Activated CD8-positive, alpha-beta T cell treated with anti-CD3 and anti-CD28 coated beads, Interleukin-2, amount 10 ng/mL, durations not matched to agents 7 days and 5 days (primary cell): ENCODE data around the gene GRIK5. TPM values are rescaled to one million over a fixed set of nuclear protein-coding genes. Genes with fewer than 3 reads are reported as not detected.

Experiments
- ATAC-seq: fragments of 150-1000 bp; cut with Tn5 transposase; one replicate; pipeline ENCODE4 v1.10.0; 2021; ENCODE audit warnings: moderate library complexity
- CTCF ChIA-PET: fragments of 350-600 bp; sonication (Branson Sonifier 250); formaldehyde crosslinking; loops from one replicate; lab custom pipeline; 2021; ENCODE audit warnings: antibody characterized with exemption; lab: Charles Lee
- POLR2A ChIA-PET: fragments of 350-600 bp; sonication (Branson Sonifier 250); formaldehyde crosslinking; loops from one replicate; lab custom pipeline; 2021; ENCODE audit warnings: antibody characterized with exemption; lab: Charles Lee
- DNase-seq: peaks from one replicate; pipeline ENCODE4 v3.0.0-alpha.2; 2020
- H3K27ac Mint-ChIP-seq: one replicate; pipeline ENCODE4 v1.8.0; 2021; ENCODE audit warnings: mild to moderate bottlenecking, mixed read lengths
- H3K27me3 Mint-ChIP-seq: one replicate; pipeline ENCODE4 v1.8.0; 2021; ENCODE audit warnings: low read depth, mixed read lengths
- H3K36me3 Mint-ChIP-seq: one replicate; pipeline ENCODE4 v1.8.0; 2021; ENCODE audit warnings: low read depth, mixed read lengths
- H3K4me1 Mint-ChIP-seq: one replicate; pipeline ENCODE4 v1.8.0; 2021; ENCODE audit warnings: low read depth, mixed read lengths
- H3K4me3 Mint-ChIP-seq: one replicate; pipeline ENCODE4 v1.8.0; 2021; ENCODE audit warnings: mild to moderate bottlenecking, mixed read lengths
- H3K9me3 Mint-ChIP-seq: one replicate; pipeline ENCODE4 v1.8.0; 2022; ENCODE audit warnings: mixed read lengths; ENCODE audit not compliant: insufficient read depth
- total RNA-seq, 2 experiments: library from RNA; stranded (reverse); gene quantifications; one replicate each; pipeline ENCODE4 v1.2.3, GENCODE V29; 2021

The GRIK5 gene
- total RNA-seq, 2 experiments from 2014 or later: 0.37 to 0.73 TPM

- peaks cover 32% of the 10 kb centered on the region for H3K4me1 Mint-ChIP-seq
Observed at GRCh38 chr19:42093926-42094325, 23.9 kb upstream of the GRIK5 start.

GRCh38 chr19:42093505-42093904 is 23.5 kb upstream of the GRIK5 start:
- POLR2A ChIA-PET: no interaction called here
- CTCF ChIA-PET: interaction anchor here (1.4 to 4.3 kb wide), 3 partner anchors 16 to 150 kb away, joined by 3 to 20 read pairs (median 3); no protein-coding TSS in a partner anchor

More at GRCh38 chr19:42093926-42094325, 23.9 kb upstream of the GRIK5 start:
- peaks cover 2% of the 10 kb centered on the region for H3K36me3 Mint-ChIP-seq
- ChIA-PET POLR2A (no interaction called here), CTCF (interaction anchor here (1.4 to 4.3 kb wide), 3 partner anchors 16 to 149 kb away, joined by 3 to 20 read pairs (median 3); no protein-coding TSS in a partner anchor)
- no peak overlapping the region for H3K27ac Mint-ChIP-seq
- H3K27me3 Mint-ChIP-seq: no peaks in the 10 kb centered on the region
- no peak for DNase-seq
- H3K9me3 Mint-ChIP-seq: no peaks in the 10 kb centered on the region
- H3K4me3 Mint-ChIP-seq: no peak overlapping the region
- no peak for ATAC-seq

GRCh38 chr19:42092350-42092749 is 22.3 kb upstream of the GRIK5 start:
- Mint-ChIP-seq H3K36me3 (peaks cover 2% of the 10 kb centered on the region), H3K9me3 (no peaks in the 10 kb centered on the region), H3K4me3 (no peak overlapping the region), H3K27me3 (no peaks in the 10 kb centered on the region), H3K4me1 (peaks cover 41% of the 10 kb centered on the region), H3K27ac (peak overlapping the region; percentile 70)
- POLR2A ChIA-PET: no interaction called here
- CTCF ChIA-PET: interaction anchor here (1.0 kb wide), 3 partner anchors 11 to 17 kb away, joined by 3 read pairs; partner anchors contain the start of gene ZNF574
- ATAC-seq (peak; percentile 75), DNase-seq (peak; percentile 71)

More at GRCh38 chr19:42093505-42093904, 23.5 kb upstream of the GRIK5 start:
- H3K4me3 Mint-ChIP-seq: no peak overlapping the region
- no peak for ATAC-seq
- H3K9me3 Mint-ChIP-seq: no peaks in the 10 kb centered on the region
- peaks cover 2% of the 10 kb centered on the region for H3K36me3 Mint-ChIP-seq
- peaks cover 37% of the 10 kb centered on the region for H3K4me1 Mint-ChIP-seq
- H3K27me3 Mint-ChIP-seq: no peaks in the 10 kb centered on the region
- H3K27ac Mint-ChIP-seq: no peak overlapping the region
- DNase-seq: no peak

GRCh38 chr19:42091742-42092141 is 21.7 kb upstream of the GRIK5 start:
- ChIA-PET CTCF (interaction anchor here (1.0 kb wide), 3 partner anchors 10 to 16 kb away, joined by 3 read pairs; partner anchors contain the start of gene ZNF574), POLR2A (no interaction called here)
- Mint-ChIP-seq H3K27ac (no peak overlapping the region), H3K4me1 (peaks cover 41% of the 10 kb centered on the region), H3K9me3 (no peaks in the 10 kb centered on the region), H3K27me3 (no peaks in the 10 kb centered on the region), H3K36me3 (peaks cover 2% of the 10 kb centered on the region), H3K4me3 (no peak overlapping the region)
- ATAC-seq (no peak), DNase-seq (no peak)

- H3K27me3 Mint-ChIP-seq: no peaks in the 10 kb centered on the region
- POLR2A ChIA-PET: no interaction called here
- peaks cover 41% of the 10 kb centered on the region for H3K4me1 Mint-ChIP-seq
- CTCF ChIA-PET: interaction anchor here (1.0 kb wide), 2 partner anchors 10 to 15 kb away, joined by 3 read pairs; partner anchors contain the start of gene ZNF574
- ATAC-seq (no peak), DNase-seq (no peak)
- no peaks in the 10 kb centered on the region for H3K9me3 Mint-ChIP-seq
- peak overlapping the region; percentile 65 for H3K27ac Mint-ChIP-seq
- H3K4me3 Mint-ChIP-seq: no peak overlapping the region
- H3K36me3 Mint-ChIP-seq: peaks cover 2% of the 10 kb centered on the region
Observed at GRCh38 chr19:42091300-42091699, 21.3 kb upstream of the GRIK5 start.

- no peaks in the 10 kb centered on the region for H3K9me3 Mint-ChIP-seq
- peak overlapping the region; percentile 65 for H3K27ac Mint-ChIP-seq
- ChIA-PET POLR2A (no interaction called here), CTCF (interaction anchor here (0.9 kb wide), 1 partner anchor 9 kb away, joined by 4 read pairs; no protein-coding TSS in a partner anchor)
- ATAC-seq: peak; percentile 52
- H3K4me1 Mint-ChIP-seq: peaks cover 41% of the 10 kb centered on the region
- peaks cover 2% of the 10 kb centered on the region for H3K36me3 Mint-ChIP-seq
- DNase-seq: peak; percentile 44
- H3K27me3 Mint-ChIP-seq: no peaks in the 10 kb centered on the region
- H3K4me3 Mint-ChIP-seq: peak overlapping the region; percentile 17
Observed at GRCh38 chr19:42090672-42091071, 20.7 kb upstream of the GRIK5 start.

- POLR2A ChIA-PET: no interaction called here
- peaks cover 41% of the 10 kb centered on the region for H3K4me1 Mint-ChIP-seq
- H3K27ac Mint-ChIP-seq: no peak overlapping the region
- H3K36me3 Mint-ChIP-seq: peaks cover 2% of the 10 kb centered on the region
- no peak for DNase-seq
- ATAC-seq: no peak
- H3K4me3 Mint-ChIP-seq: no peak overlapping the region
- H3K9me3 Mint-ChIP-seq: no peaks in the 10 kb centered on the region
- CTCF ChIA-PET: no interaction called here
- H3K27me3 Mint-ChIP-seq: no peaks in the 10 kb centered on the region
Observed at GRCh38 chr19:42089772-42090171, 19.8 kb upstream of the GRIK5 start.

GRCh38 chr19:42089191-42089750 is 19.3 kb upstream of the GRIK5 start:
- Mint-ChIP-seq H3K27ac (peak overlapping the region; percentile 61), H3K36me3 (peaks cover 2% of the 10 kb centered on the region), H3K4me3 (no peak overlapping the region), H3K9me3 (no peaks in the 10 kb centered on the region), H3K27me3 (no peaks in the 10 kb centered on the region), H3K4me1 (peaks cover 41% of the 10 kb centered on the region)
- ATAC-seq: no peak
- DNase-seq: no peak
- POLR2A ChIA-PET: no interaction called here
- CTCF ChIA-PET: no interaction called here

GRCh38 chr19:42088471-42089190 is 18.6 kb upstream of the GRIK5 start:
- Mint-ChIP-seq H3K9me3 (no peaks in the 10 kb centered on the region), H3K27ac (peak overlapping the region; percentile 61), H3K27me3 (no peaks in the 10 kb centered on the region), H3K4me3 (no peak overlapping the region), H3K36me3 (peaks cover 2% of the 10 kb centered on the region), H3K4me1 (peaks cover 41% of the 10 kb centered on the region)
- ATAC-seq (no peak), DNase-seq (no peak)
- ChIA-PET CTCF (no interaction called here), POLR2A (no interaction called here)

- CTCF ChIA-PET: no interaction called here
Observed at GRCh38 chr19:42086770-42087550, 17.0 kb upstream of the GRIK5 start.

GRCh38 chr19:42086188-42086736 is 16.3 kb upstream of the GRIK5 start:
- Mint-ChIP-seq H3K9me3 (no peaks in the 10 kb centered on the region), H3K4me3 (no peak overlapping the region), H3K27ac (no peak overlapping the region), H3K36me3 (peaks cover 13% of the 10 kb centered on the region), H3K4me1 (peaks cover 35% of the 10 kb centered on the region), H3K27me3 (no peaks in the 10 kb centered on the region)
- POLR2A ChIA-PET: no interaction called here
- DNase-seq (no peak), ATAC-seq (no peak)
- CTCF ChIA-PET: no interaction called here

More at GRCh38 chr19:42086770-42087550, 17.0 kb upstream of the GRIK5 start:
- Mint-ChIP-seq H3K27ac (no peak overlapping the region), H3K36me3 (peaks cover 6% of the 10 kb centered on the region), H3K9me3 (no peaks in the 10 kb centered on the region), H3K27me3 (no peaks in the 10 kb centered on the region), H3K4me1 (peaks cover 36% of the 10 kb centered on the region), H3K4me3 (no peak overlapping the region)
- POLR2A ChIA-PET: no interaction called here
- DNase-seq: no peak
- ATAC-seq: no peak
